ENCODE results near the gene NKD2.

NKD2 gene

GRCh38 chr5:1032011-1032410 lies 23.4 kb downstream of the NKD2 start:
- DNase-seq, result no peak

- DNase-seq, result no peak
Measured at GRCh38 chr5:1032551-1033027, 24.0 kb downstream of the NKD2 start.

- DNase-seq, result no peak
Measured at GRCh38 chr5:1033178-1033577, 24.6 kb downstream of the NKD2 start.

GRCh38 chr5:1033606-1034420 lies 25.2 kb downstream of the NKD2 start:
- DNase-seq, result no peak

- no peak for DNase-seq
Measured at GRCh38 chr5:1034421-1034905, 25.9 kb downstream of the NKD2 start.

- DNase-seq, result no peak
Measured at GRCh38 chr5:1034986-1035385, 26.4 kb downstream of the NKD2 start.

- DNase-seq, result no peak
Measured at GRCh38 chr5:1035421-1036405, 27.1 kb downstream of the NKD2 start.

- no peak for DNase-seq
Measured at GRCh38 chr5:1036504-1037122, 28.0 kb downstream of the NKD2 start.

- no peak for DNase-seq
Measured at GRCh38 chr5:1037123-1037670, 28.6 kb downstream of the NKD2 start.

- DNase-seq, result no peak
Measured at GRCh38 chr5:1037671-1038416, 29.2 kb downstream of the NKD2 start.

GRCh38 chr5:1038417-1039209 lies 30.0 kb downstream of the NKD2 start:
- DNase-seq, result no peak

GRCh38 chr5:1039210-1039548 lies 30.6 kb downstream of the NKD2 start:
- DNase-seq, result no peak

- no peak for DNase-seq
Measured at GRCh38 chr5:1039706-1040260, 31.2 kb downstream of the NKD2 start.

GRCh38 chr5:1040571-1040970 lies 32.0 kb downstream of the NKD2 start:
- no peak for DNase-seq

- DNase-seq, result no peak
Measured at GRCh38 chr5:1041225-1042143, 32.9 kb downstream of the NKD2 start.

- DNase-seq, result no peak
Measured at GRCh38 chr5:1042626-1043025, 34.0 kb downstream of the NKD2 start.

- DNase-seq, result no peak
Measured at GRCh38 chr5:1043327-1043726, 34.7 kb downstream of the NKD2 start.

GRCh38 chr5:1044117-1044516 lies 35.5 kb downstream of the NKD2 start:
- DNase-seq, result no peak

GRCh38 chr5:1045960-1046560 lies 37.5 kb downstream of the NKD2 start:
- DNase-seq, result no peak

All from activated naive CD4-positive, alpha-beta T cell treated with anti-CD3 and anti-CD28 coated beads, Interleukin-2, amount 50 U/mL, for 16 hours (primary cell).